A673 (cell line): ENCODE results near the gene OVCH1. TPM values are rescaled to one million over a fixed set of nuclear protein-coding genes. Genes with fewer than 3 reads are reported as not detected.

ENCODE experiments used
- BruUV-seq: library from RNA; stranded (reverse); fragments of 400-500 nt; replicated peaks from 2 replicates; lab custom pipeline; 2021; lab: Mats Ljungman, UMichigan
- CTCF ChIA-PET: fragments of 300-600 bp; sonication (Branson Sonifier 250); formaldehyde crosslinking; loops from one replicate; lab custom pipeline; 2022; ENCODE audit warnings: antibody characterized with exemption; lab: Charles Lee
- POLR2A ChIA-PET: fragments of 300-600 bp; sonication (Branson Sonifier 250); formaldehyde crosslinking; loops from one replicate; lab custom pipeline; 2022; ENCODE audit warnings: antibody characterized with exemption; ENCODE audit not compliant: low non-redundant PET; lab: Charles Lee
- DNase-seq: peaks from one replicate; pipeline ENCODE4 v3.0.0-alpha.2; 2015; ENCODE audit warnings: low spot score
- H3K27ac ChIP-seq: fragments of 200-600 bp; sonication (generic); 2 replicates; pipeline ENCODE4 v1.5.1; 2016; ENCODE audit warnings: mixed run types, low read depth, mild to moderate bottlenecking, mixed read lengths, antibody characterized with exemption, low read length; ENCODE audit not compliant: poor library complexity, severe bottlenecking
- H3K27me3 ChIP-seq: fragments of 200-600 bp; sonication (generic); replicated peaks from 2 replicates; pipeline ENCODE4 v1.6.1; 2017; ENCODE audit warnings: mixed run types, low read depth, mild to moderate bottlenecking, mixed read lengths, antibody characterized with exemption, low read length; ENCODE audit not compliant: insufficient read depth, poor library complexity
- H3K36me3 ChIP-seq: fragments of 200-600 bp; sonication (generic); 2 replicates; pipeline ENCODE4 v1.6.1; 2016; ENCODE audit warnings: mixed run types, mild to moderate bottlenecking, mixed read lengths, antibody characterized with exemption, low read length; ENCODE audit not compliant: insufficient read depth, poor library complexity, severe bottlenecking
- H3K4me1 ChIP-seq: fragments of 200-600 bp; sonication (generic); 2 replicates; pipeline ENCODE4 v1.6.1; 2017; ENCODE audit warnings: mixed run types, mild to moderate bottlenecking, mixed read lengths, antibody characterized with exemption, low read length; ENCODE audit not compliant: insufficient read depth, poor library complexity, severe bottlenecking
- H3K4me3 ChIP-seq: fragments of 200-600 bp; sonication (generic); 2 replicates; pipeline ENCODE4 v1.5.1; 2016; ENCODE audit warnings: low read depth, mixed run types, mild to moderate bottlenecking, mixed read lengths, low read length; ENCODE audit not compliant: poor library complexity, severe bottlenecking
- H3K9me3 ChIP-seq: fragments of 200-600 bp; sonication (generic); 2 replicates; pipeline ENCODE4 v1.6.1; 2016; ENCODE audit warnings: mixed run types, low read depth, mild to moderate bottlenecking, mixed read lengths, antibody characterized with exemption, low read length; ENCODE audit not compliant: poor library complexity, severe bottlenecking
- CTCF ChIP-seq: fragments of 300-800, 200-600 bp; sonication (generic); conservative IDR thresholded peaks from 2 replicates; pipeline ENCODE4 v1.5.1; 2017; ENCODE audit warnings: low read depth, mild to moderate bottlenecking, antibody characterized with exemption, low read length, moderate library complexity, mixed read lengths
- EZH2 ChIP-seq: fragments of 200-600 bp; sonication (generic); IDR thresholded peaks from 2 replicates; pipeline ENCODE4 v1.6.1; 2017; ENCODE audit warnings: borderline replicate concordance, low read depth, mild to moderate bottlenecking, mixed read lengths, antibody characterized with exemption, low read length; ENCODE audit not compliant: poor library complexity, severe bottlenecking
- intact Hi-C: fragments of 100-400 bp; cut with micrococcal nuclease; formaldehyde crosslinking; loops from one replicate; pipeline ENCODE4 v1.10.0; 2022; ENCODE audit not compliant: unreplicated experiment
- total RNA-seq: library from RNA; stranded (reverse); gene quantifications from 2 replicates; pipeline ENCODE4 v1.2.3, GENCODE V29; 2021

Gene OVCH1
- total RNA-seq, 1 experiment from 2014 or later = 0.09 TPM

- POLR2A ChIA-PET = no interaction called here
These were observed 19.8 kb upstream of the OVCH1 start for GRCh38 chr12:29517264-29517663.

GRCh38 chr12:29516431-29516875, 19.0 kb upstream of the OVCH1 start:
- ChIA-PET CTCF (no interaction called here), POLR2A (no interaction called here)
- Histone ChIP-seq H3K27ac (no peak overlapping the region), H3K27me3 (no peaks in the 10 kb centered on the region), H3K36me3 (no peaks in the 10 kb centered on the region), H3K4me3 (no peak overlapping the region), H3K9me3 (no peaks in the 10 kb centered on the region), H3K4me1 (no peaks in the 10 kb centered on the region)
- intact Hi-C loops = loop anchor here (5.0 to 10.0 kb wide), 3 partner anchors 202 to 771 kb away; no protein-coding TSS in a partner anchor
- no TSS peak for BruUV-seq
- no peak for DNase-seq
- no peak for TF ChIP-seq EZH2
- no peak for TF ChIP-seq CTCF

More at GRCh38 chr12:29517264-29517663, 19.8 kb upstream of the OVCH1 start:
- Histone ChIP-seq H3K27me3 (no peaks in the 10 kb centered on the region), H3K4me1 (no peaks in the 10 kb centered on the region), H3K9me3 (no peaks in the 10 kb centered on the region), H3K4me3 (no peak overlapping the region), H3K36me3 (no peaks in the 10 kb centered on the region), H3K27ac (no peak overlapping the region)
- no peak; the same call in 1 of the 2 replicates for TF ChIP-seq CTCF
- no peak for TF ChIP-seq EZH2
- no TSS peak for BruUV-seq
- CTCF ChIA-PET = no interaction called here
- intact Hi-C loops = loop anchor here (5.0 to 10.0 kb wide), 3 partner anchors 202 to 770 kb away; no protein-coding TSS in a partner anchor
- peak; percentile 5 for DNase-seq

GRCh38 chr12:29510591-29511185, 13.2 kb upstream of the OVCH1 start:
- Histone ChIP-seq H3K36me3 (no peaks in the 10 kb centered on the region), H3K27me3 (no peaks in the 10 kb centered on the region), H3K27ac (no peak overlapping the region), H3K9me3 (no peaks in the 10 kb centered on the region), H3K4me1 (no peaks in the 10 kb centered on the region), H3K4me3 (no peak overlapping the region)
- TF ChIP-seq EZH2 (no peak), CTCF (no peak)
- BruUV-seq = no TSS peak
- ChIA-PET POLR2A (no interaction called here), CTCF (no interaction called here)
- no peak for DNase-seq
- intact Hi-C loops = loop anchor here (10.0 kb wide), 2 partner anchors 196 to 426 kb away; no protein-coding TSS in a partner anchor
